MM.1S (cell line): Measurements from ENCODE around the gene NCF1.
"Not testable (repeated sequence)": the region's sequence is repeated elsewhere in the genome, so short reads cannot be mapped to it uniquely, and the experiment has no call there.

Source experiments
- CTCF ChIP-seq: fragments of 300-600 bp; sonication (generic); IDR thresholded peaks from 2 replicates; pipeline ENCODE4 v1.5.1; 2016; ENCODE audit warnings: antibody characterized with exemption, low read length, mixed read lengths
- EZH2 ChIP-seq: fragments of 300-600 bp; sonication (generic); optimal IDR thresholded peaks from 2 replicates; pipeline ENCODE3; 2017; ENCODE audit warnings: low read depth, mild to moderate bottlenecking, antibody characterized with exemption, low read length, mixed read lengths

- TF ChIP-seq CTCF, EZH2: not testable (repeated sequence)
Measured at GRCh38 chr7:74773760-74774750, at the start of gene NCF1.
